ENCODE results near the gene ZNF423.

ZNF423 gene

DNA sequence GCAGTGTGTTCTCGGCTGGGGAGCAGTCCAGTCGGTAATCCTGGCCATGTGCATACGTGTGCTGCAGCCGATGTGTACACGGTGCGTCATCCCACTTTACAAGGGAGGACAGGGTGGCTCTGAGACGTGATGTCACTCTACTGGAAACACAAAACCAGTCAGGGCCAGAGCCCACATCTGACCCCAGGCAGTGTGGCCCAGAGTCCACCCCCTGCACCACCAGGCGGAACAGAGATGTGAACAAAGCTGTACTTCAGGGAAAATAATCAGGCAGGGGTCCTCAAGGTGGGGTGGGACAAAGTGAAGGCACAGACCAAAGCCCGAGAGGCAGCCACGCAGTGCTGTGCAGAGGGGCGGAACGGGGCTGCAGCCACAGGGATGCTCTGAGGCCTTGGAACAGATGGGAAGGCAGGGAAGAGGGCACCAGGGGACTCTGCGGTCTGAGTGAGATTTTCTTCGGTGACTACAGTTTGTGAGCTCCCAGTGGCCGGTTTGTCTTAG, 181.5 kb downstream of the ZNF423 start:
- ChIA-PET POLR2A (no interaction called here), CTCF (no interaction called here)
- TF ChIP-seq PKNOX1 (IDR thresholded peaks at IDR 0.05), result no peak
- no peak for TF ChIP-seq TARDBP (IDR thresholded peaks at IDR 0.05)
- DNase-seq (ENCODE audit: extremely low spot score), result no peak

DNA sequence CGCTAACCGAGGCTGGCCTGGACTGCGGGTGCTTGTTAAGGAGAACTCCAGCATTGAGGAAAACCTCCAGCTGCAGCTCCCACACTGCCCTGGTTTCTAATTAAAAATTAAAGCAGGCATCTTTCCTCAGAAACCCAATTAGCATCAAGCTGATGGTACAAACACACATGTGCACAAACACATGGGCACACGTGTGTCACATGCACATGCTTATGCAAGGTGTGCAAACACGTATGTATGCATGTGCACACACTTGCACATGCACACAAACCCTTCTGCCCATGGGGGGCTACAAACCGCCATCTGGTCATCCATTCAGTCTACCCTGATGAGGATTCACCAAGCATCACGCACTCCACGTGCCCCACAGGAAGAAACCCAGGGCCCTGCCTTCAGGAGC, 182.5 kb downstream of the ZNF423 start:
- ChIA-PET CTCF (no interaction called here), POLR2A (no interaction called here)
- TF ChIP-seq NFRKB (IDR thresholded peaks at IDR 0.05) (no peak), FOXK2 (IDR thresholded peaks at IDR 0.05) (no peak), L3MBTL2 (conservative IDR thresholded peaks at IDR 0.05) (no peak), ARNT (IDR thresholded peaks at IDR 0.05) (no peak), SUZ12 (IDR thresholded peaks at IDR 0.05) (no peak), CTBP1 (IDR thresholded peaks at IDR 0.05; ENCODE audit: borderline replicate concordance) (no peak), FOXA1 (IDR thresholded peaks at IDR 0.05) (no peak), TARDBP (IDR thresholded peaks at IDR 0.05) (no peak), SP1 (IDR thresholded peaks at IDR 0.05) (no peak), LEF1 (IDR thresholded peaks at IDR 0.05; ENCODE audit: borderline replicate concordance) (no peak), BHLHE40 (IDR thresholded peaks at IDR 0.05; ENCODE audit: borderline replicate concordance) (no peak)
- no peak for DNase-seq (ENCODE audit: extremely low spot score)

DNA sequence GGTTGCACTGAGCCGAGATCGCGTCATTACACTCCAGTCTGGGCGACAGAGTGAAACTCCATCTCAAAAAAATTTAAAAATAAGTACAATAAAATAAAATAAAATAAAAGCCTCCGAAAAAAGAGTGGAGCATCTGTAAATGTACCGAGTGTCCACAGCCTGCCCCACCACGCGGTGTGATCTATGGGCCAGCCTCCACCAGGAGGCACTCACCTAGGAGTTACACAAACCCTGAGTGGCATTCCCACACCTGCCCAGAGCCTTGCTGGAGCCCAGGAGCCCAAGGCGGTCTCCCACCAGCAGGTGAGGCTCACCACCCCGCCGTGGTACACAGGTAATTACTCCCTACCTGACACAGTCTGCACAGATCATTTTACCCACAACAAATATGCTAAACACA, 183.2 kb downstream of the ZNF423 start:
- no peak for TF ChIP-seq LEF1 (IDR thresholded peaks at IDR 0.05; ENCODE audit: borderline replicate concordance)
- no peak for TF ChIP-seq BHLHE40 (IDR thresholded peaks at IDR 0.05; ENCODE audit: borderline replicate concordance)
- no peak for TF ChIP-seq ELF4 (IDR thresholded peaks at IDR 0.05)
- TF ChIP-seq FOXK2 (IDR thresholded peaks at IDR 0.05), result no peak
- no peak for TF ChIP-seq SUZ12 (IDR thresholded peaks at IDR 0.05)
- TF ChIP-seq L3MBTL2 (conservative IDR thresholded peaks at IDR 0.05), result no peak
- CTCF ChIA-PET, result no interaction called here
- POLR2A ChIA-PET, result no interaction called here
- DNase-seq (ENCODE audit: extremely low spot score), result no peak

GRCh38 chr16:49671333-49671732, 184.6 kb downstream of the ZNF423 start:
- no peak for DNase-seq (ENCODE audit: extremely low spot score)
- no peak for TF ChIP-seq SUZ12 (IDR thresholded peaks at IDR 0.05)
- CTCF ChIA-PET, result no interaction called here
- POLR2A ChIA-PET, result no interaction called here

GRCh38 chr16:49670627-49671026, 185.3 kb downstream of the ZNF423 start:
- TF ChIP-seq ELF4 (IDR thresholded peaks at IDR 0.05), result no peak
- peak; percentile 33; the same call in 1 of the 2 replicates for TF ChIP-seq PKNOX1 (IDR thresholded peaks at IDR 0.05)
- ChIA-PET POLR2A (no interaction called here), CTCF (no interaction called here)
- DNase-seq (ENCODE audit: extremely low spot score), result no peak

GRCh38 chr16:49665482-49666230, 190.3 kb downstream of the ZNF423 start:
- TF ChIP-seq ARNT (IDR thresholded peaks at IDR 0.05), result no peak
- TF ChIP-seq ZNF384 (IDR thresholded peaks at IDR 0.05), result no peak
- no peak for TF ChIP-seq L3MBTL2 (conservative IDR thresholded peaks at IDR 0.05)
- no peak for TF ChIP-seq ELF4 (IDR thresholded peaks at IDR 0.05)
- TF ChIP-seq BHLHE40 (IDR thresholded peaks at IDR 0.05; ENCODE audit: borderline replicate concordance), result no peak
- no peak for TF ChIP-seq HDGF (IDR thresholded peaks at IDR 0.05; ENCODE audit: borderline replicate concordance)
- TF ChIP-seq FOXM1 (IDR thresholded peaks at IDR 0.05; ENCODE audit: borderline replicate concordance), result no peak
- TF ChIP-seq CTBP1 (IDR thresholded peaks at IDR 0.05; ENCODE audit: borderline replicate concordance), result no peak
- TF ChIP-seq NFRKB (IDR thresholded peaks at IDR 0.05), result no peak
- TF ChIP-seq PKNOX1 (IDR thresholded peaks at IDR 0.05), result no peak
- no peak for TF ChIP-seq TARDBP (IDR thresholded peaks at IDR 0.05)
- TF ChIP-seq FOXA1 (IDR thresholded peaks at IDR 0.05), result no peak
- no peak for TF ChIP-seq LEF1 (IDR thresholded peaks at IDR 0.05; ENCODE audit: borderline replicate concordance)
- no peak for TF ChIP-seq SUZ12 (IDR thresholded peaks at IDR 0.05)
- no peak for TF ChIP-seq SP1 (IDR thresholded peaks at IDR 0.05)
- no peak for TF ChIP-seq FOXK2 (IDR thresholded peaks at IDR 0.05)
- CTCF ChIA-PET, result no interaction called here
- POLR2A ChIA-PET, result interaction anchor here (0.9 kb wide), 1 partner anchor 33 kb away, joined by 3 read pairs; no protein-coding TSS in a partner anchor
- DNase-seq (ENCODE audit: extremely low spot score), result no peak
